Bronchial epithelial cell (primary cell): ENCODE results near the gene SEC63. TPM values are rescaled to one million over a fixed set of nuclear protein-coding genes. Genes with fewer than 3 reads are reported as not detected.

ENCODE experiments used
- DNase-seq: peaks from one replicate; pipeline ENCODE4 v3.0.0-alpha.2; 2010; ENCODE audit warnings: low read depth
- FAIRE-seq: peaks from 2 replicates; lab custom pipeline; 2011; peaks lifted over from hg19 to GRCh38; lab: Jason Lieb, UNC
- H3K27me3 ChIP-seq: 2 replicates; pipeline ENCODE4 v1.5.1; 2011; ENCODE audit warnings: low read length; ENCODE audit not compliant: control insufficient read depth, insufficient read depth
- H3K36me3 ChIP-seq: 2 replicates; pipeline ENCODE4 v1.5.1; 2011; ENCODE audit warnings: low read length; ENCODE audit not compliant: control insufficient read depth, insufficient read depth
- H3K4me3 ChIP-seq: 2 replicates; pipeline ENCODE4 v1.5.1; 2011; ENCODE audit warnings: mild to moderate bottlenecking, low read depth, low read length, control low read depth
- CTCF ChIP-seq: IDR thresholded peaks from 2 replicates; pipeline ENCODE4 v1.5.1; 2011; ENCODE audit warnings: mild to moderate bottlenecking, moderate library complexity, low read length, control low read depth, inconsistent platforms; ENCODE audit not compliant: insufficient read depth, severe bottlenecking
- total RNA-seq: library from RNA; depleted of rRNA; stranded (reverse); fragments of >200 nt; gene quantifications from 2 replicates; pipeline ENCODE4 v1.2.1, GENCODE V29; 2014

The SEC63 gene
- total RNA-seq, 1 donor from 2014 or later: 19.7 TPM

GRCh38 chr6:107987805-107988204 is 29.8 kb upstream of the SEC63 start:
- TF ChIP-seq CTCF: no peak
- Histone ChIP-seq H3K27me3 (no peaks in the 10 kb centered on the region), H3K4me3 (no peak overlapping the region), H3K36me3 (no peaks in the 10 kb centered on the region)
- FAIRE-seq (no peak), DNase-seq (no peak)

GRCh38 chr6:107985701-107986100 is 27.7 kb upstream of the SEC63 start:
- FAIRE-seq (no peak), DNase-seq (no peak)
- H3K4me3 ChIP-seq: no peak overlapping the region
- TF ChIP-seq CTCF: no peak
- no peaks in the 10 kb centered on the region for H3K27me3 ChIP-seq
- no peaks in the 10 kb centered on the region for H3K36me3 ChIP-seq

- TF ChIP-seq CTCF: no peak
- DNase-seq (no peak), FAIRE-seq (no peak)
- H3K27me3 ChIP-seq: no peaks in the 10 kb centered on the region
- no peak overlapping the region for H3K4me3 ChIP-seq
- H3K36me3 ChIP-seq: no peaks in the 10 kb centered on the region
These were observed 25.8 kb upstream of the SEC63 start for GRCh38 chr6:107983811-107984210.

- no peak for TF ChIP-seq CTCF
- Histone ChIP-seq H3K4me3 (no peak overlapping the region), H3K27me3 (no peaks in the 10 kb centered on the region), H3K36me3 (no peaks in the 10 kb centered on the region)
- DNase-seq: no peak
- no peak for FAIRE-seq
These were observed 24.5 kb upstream of the SEC63 start for GRCh38 chr6:107982486-107982885.

- no peak for FAIRE-seq
- DNase-seq: no peak
- no peaks in the 10 kb centered on the region for H3K27me3 ChIP-seq
- no peaks in the 10 kb centered on the region for H3K36me3 ChIP-seq
- no peak for TF ChIP-seq CTCF
- no peak overlapping the region for H3K4me3 ChIP-seq
These were observed 23.7 kb upstream of the SEC63 start for GRCh38 chr6:107981695-107982094.

- H3K4me3 ChIP-seq: no peak overlapping the region
- no peaks in the 10 kb centered on the region for H3K36me3 ChIP-seq
- no peak for TF ChIP-seq CTCF
- H3K27me3 ChIP-seq: no peaks in the 10 kb centered on the region
- peak; percentile 44 for DNase-seq
- FAIRE-seq: no peak
These were observed 19.3 kb upstream of the SEC63 start for GRCh38 chr6:107977283-107977682.
